ENCODE results near the gene CBX2.

CBX2 gene

DNA sequence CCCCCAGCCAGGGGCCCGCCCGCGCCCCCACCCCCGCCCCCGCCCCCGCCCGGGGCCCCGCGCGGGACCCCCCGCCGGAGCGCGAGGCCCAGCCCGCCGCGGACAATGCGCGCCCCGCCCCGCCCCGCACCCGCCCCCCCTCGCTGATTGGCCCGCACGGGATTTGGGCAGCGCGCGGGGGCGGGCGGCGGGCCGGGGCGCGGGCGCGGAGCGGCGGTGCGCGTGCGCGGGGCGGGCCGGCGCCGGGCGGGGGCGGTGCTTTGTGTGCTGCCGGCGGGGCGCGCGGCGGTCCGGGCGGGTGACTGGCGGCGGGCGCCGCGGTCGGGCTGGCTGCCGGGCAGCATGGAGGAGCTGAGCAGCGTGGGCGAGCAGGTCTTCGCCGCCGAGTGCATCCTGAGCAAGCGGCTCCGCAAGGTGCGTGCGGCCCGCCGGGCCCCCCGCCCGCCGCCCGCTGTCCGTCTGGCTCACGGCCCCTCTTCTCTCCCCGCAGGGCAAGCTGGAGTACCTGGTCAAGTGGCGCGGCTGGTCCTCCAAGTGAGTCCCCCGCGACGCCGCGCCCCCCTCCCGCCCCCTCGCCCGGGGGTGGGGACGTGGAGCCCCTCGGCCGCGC lies at the start of gene CBX2:
CBX2 (plus strand) TSS at position 255 of the 610 bp plus-strand sequence; CDS start at position 343, 88 bp downstream.
- in situ Hi-C loops (cut with MboI; ENCODE audit: low sequenced_read_pairs): no loop called here

DNA sequence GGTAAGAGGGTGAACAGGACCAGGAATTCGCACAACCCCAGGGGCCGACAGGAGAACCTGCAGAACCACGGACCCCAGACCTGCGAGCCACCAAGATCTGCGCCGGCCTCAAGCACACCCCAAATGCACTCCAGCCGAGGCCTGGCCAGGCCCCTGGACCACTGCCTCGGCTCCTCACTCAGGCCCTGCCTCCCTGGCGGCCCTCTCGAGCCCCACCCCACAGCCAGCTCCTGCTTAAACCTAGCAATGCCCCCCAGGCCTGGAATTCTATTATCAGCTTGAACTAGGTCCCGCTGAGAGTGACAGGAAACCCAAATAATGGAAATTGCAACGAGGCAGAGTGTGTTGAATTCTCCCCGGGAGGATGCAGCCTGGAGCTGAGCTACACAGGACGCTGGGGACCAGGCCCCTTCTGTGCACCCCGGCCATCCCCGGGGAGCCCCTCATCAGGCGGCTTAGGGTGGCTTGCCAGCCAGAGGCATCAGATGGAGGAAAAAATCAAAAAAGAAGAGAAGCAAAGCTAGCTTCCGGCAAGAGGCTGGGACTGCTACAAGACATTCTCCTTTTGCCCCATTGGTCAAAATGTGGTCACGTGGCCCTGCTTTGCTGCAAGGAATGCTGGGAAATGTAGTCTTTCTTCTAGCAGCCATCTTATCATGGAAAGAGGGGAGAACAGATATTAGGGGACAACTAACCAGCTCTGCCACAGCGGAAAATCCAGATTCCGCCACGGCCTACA lies 49.6 kb upstream of the CBX2 start:
- in situ Hi-C loops (cut with MboI; ENCODE audit: low sequenced_read_pairs): no loop called here

DNA sequence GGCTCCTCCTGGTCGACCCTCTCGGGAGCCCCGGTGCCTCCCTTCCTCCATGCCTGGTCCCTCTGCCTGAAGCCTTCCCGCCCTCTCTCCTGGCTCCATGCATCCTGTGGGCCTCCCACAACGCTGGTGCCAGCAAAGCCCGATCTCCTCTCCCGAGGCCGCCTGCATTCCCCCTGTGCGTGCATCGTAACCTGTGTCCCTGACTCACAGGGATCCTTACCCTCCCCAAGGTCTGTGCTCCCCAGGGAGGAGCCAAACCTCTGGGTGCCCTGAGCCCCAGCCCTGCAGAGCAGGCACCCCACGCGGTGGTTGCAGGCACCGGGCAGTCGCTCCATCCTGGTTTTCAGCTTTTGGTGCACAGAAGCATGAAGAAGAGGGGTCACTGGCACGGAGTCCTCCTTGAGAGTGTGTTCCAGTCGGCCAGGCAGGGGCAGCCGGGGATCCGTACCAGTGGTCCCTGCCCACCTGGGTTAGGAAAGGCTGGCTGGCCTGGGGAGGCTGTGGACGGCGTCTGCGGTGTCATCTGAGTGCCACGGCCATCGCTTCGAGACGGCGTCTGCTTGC lies 49.0 kb upstream of the CBX2 start:
- in situ Hi-C loops (cut with MboI; ENCODE audit: low sequenced_read_pairs): no loop called here

DNA sequence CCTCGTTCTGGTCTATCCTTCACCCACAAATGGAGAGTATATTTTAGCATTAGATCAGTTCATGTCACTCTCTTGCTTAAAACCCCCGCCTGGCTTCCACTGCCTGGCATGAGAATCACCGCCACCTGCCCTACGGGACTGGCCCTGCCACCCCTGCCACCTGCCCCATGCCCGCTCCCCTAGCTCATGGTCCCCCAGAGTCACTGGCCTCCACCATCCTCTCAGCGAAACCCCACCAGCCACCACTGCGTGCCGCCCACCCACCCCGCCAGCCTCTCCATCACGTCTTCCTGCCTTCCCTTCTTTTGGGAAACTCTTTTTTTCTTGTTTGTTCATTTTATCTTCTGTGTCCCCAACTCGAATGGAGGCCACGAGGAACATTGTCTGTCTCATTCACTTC lies 48.2 kb upstream of the CBX2 start:
- in situ Hi-C loops (cut with MboI; ENCODE audit: low sequenced_read_pairs): no loop called here

DNA sequence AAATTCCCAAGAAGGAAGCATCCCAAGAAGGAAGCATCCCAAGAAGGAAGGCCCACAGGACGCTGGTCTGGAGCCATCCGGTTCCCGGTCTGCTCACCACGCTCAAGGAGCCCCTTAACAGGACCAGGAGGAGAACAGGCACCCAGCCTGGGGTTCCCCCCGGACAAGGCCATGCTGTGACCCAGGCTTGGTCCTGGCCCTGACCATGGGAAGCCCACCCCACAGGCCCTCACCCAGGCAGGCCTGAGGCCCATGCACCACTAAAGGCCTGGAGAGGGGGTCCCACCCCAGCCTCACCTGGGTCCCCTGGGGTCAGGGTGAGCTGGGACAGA lies 47.5 kb upstream of the CBX2 start:
- in situ Hi-C loops (cut with MboI; ENCODE audit: low sequenced_read_pairs): no loop called here

DNA sequence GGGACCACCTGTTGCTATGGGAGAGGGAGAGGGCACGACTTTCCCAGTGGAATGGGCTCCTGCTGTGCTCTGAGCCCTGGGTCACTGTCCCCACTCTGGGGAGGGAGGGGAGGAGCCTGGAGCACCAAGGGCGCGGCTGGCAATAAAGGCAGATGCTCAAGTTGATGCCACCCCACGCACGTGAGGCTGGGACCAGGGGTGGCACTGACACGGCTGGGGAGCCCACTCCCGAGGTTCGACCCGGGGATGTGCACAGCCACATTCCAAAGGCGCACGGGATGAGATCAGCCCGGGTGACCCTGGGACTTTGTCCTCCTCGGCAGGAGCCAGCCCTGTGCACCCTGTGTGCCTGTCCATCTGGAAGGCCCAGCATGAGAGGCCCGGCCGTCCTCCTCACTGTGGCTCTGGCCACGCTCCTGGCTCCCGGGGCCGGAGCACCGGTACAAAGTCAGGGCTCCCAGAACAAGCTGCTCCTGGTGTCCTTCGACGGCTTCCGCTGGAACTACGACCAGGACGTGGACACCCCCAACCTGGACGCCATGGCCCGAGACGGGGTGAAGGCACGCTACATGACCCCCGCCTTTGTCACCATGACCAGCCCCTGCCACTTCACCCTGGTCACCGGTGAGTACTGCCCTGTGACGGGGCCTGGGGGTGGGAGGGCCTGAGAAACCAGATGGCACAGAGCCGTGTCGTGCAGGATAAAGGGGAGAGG lies 47.0 kb upstream of the CBX2 start, which contains the start of gene ENPP7:
ENPP7 (plus strand) TSS at position 175 of the 715 bp plus-strand sequence; CDS start at position 372, 197 bp downstream.
- in situ Hi-C loops (cut with MboI; ENCODE audit: low sequenced_read_pairs): no loop called here

DNA sequence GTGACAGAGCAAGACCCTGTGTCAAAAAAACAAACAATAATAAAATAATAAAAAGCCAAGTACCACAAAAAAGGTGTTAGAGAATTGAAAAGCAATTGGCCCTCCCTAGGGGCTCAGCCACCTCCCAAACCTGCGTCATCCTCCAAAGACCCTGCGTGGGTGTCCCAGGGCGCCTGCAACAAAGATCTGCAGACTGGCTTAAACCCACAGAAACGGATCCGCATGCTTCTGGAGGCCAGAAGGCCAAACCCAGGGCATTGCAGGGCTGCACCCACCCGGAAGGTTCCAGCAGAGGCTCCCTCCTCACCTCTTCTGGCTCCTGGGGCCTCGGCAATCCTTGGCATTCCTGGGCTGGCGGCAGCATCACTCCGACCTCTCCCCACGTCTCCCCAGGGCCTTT lies 45.7 kb upstream of the CBX2 start:
- in situ Hi-C loops (cut with MboI; ENCODE audit: low sequenced_read_pairs): no loop called here

DNA sequence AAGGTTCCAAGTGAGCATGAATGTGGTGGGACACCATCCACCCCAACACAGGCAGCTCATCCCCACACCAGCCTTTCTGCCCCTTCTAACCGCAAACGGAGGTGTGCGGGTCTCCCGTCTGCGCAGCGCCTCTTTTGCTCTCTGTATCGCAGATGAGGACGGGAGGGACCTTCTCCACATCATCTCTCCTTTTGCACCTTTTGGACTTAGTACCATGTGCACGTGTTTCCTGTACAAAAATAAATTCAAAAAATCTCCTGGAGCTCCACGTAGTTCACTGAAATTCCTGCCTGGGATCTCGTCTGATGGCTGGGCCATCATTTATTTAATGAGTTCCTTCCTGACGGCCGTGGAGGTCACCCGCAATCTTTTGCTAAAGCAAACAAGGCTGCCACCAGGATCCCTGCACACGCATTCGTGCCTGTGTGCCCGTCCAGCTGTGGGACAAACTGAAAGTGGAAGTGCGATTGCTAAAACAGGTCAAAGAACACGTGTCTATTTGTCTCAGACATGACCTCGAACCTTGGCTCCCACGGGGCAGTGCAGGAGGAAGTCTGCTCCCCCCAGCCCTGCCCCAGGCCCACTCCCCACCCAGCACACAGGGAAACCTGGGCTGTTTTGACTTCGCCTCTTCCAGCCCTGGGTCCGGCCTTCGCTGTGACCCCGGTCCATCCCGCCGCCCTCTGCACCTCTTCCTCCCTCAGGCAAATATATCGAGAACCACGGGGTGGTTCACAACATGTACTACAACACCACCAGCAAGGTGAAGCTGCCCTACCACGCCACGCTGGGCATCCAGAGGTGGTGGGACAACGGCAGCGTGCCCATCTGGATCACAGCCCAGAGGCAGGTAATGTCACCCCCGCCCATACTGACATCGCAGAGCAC lies 44.9 kb upstream of the CBX2 start:
- in situ Hi-C loops (cut with MboI; ENCODE audit: low sequenced_read_pairs): no loop called here

DNA sequence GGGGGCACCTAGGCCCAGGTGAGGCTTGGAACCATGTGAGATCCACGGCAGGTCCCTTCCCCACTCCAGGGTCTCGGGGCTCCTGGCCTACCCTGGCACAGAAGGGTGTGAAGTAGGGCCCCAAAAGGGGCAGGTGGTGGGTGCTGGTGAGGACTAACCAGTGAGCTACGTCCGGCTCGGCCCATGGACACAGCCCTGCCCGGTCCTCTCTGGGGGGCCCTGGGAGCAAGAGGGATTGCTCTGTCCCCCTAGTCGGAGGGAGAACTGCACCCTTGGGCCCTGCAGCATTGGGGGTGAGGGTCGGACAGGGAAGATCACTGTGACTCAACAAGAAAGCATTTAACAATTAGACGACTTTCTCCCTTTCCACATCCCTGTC lies 44.3 kb upstream of the CBX2 start:
- in situ Hi-C loops (cut with MboI; ENCODE audit: low sequenced_read_pairs): no loop called here

DNA sequence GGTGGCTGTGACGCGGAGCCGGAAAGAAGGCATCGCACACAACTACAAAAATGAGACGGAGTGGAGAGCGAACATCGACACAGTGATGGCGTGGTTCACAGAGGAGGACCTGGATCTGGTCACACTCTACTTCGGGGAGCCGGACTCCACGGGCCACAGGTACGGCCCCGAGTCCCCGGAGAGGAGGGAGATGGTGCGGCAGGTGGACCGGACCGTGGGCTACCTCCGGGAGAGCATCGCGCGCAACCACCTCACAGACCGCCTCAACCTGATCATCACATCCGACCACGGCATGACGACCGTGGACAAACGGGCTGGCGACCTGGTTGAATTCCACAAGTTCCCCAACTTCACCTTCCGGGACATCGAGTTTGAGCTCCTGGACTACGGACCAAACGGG lies 42.9 kb upstream of the CBX2 start:
- in situ Hi-C loops (cut with MboI; ENCODE audit: low sequenced_read_pairs): no loop called here

DNA sequence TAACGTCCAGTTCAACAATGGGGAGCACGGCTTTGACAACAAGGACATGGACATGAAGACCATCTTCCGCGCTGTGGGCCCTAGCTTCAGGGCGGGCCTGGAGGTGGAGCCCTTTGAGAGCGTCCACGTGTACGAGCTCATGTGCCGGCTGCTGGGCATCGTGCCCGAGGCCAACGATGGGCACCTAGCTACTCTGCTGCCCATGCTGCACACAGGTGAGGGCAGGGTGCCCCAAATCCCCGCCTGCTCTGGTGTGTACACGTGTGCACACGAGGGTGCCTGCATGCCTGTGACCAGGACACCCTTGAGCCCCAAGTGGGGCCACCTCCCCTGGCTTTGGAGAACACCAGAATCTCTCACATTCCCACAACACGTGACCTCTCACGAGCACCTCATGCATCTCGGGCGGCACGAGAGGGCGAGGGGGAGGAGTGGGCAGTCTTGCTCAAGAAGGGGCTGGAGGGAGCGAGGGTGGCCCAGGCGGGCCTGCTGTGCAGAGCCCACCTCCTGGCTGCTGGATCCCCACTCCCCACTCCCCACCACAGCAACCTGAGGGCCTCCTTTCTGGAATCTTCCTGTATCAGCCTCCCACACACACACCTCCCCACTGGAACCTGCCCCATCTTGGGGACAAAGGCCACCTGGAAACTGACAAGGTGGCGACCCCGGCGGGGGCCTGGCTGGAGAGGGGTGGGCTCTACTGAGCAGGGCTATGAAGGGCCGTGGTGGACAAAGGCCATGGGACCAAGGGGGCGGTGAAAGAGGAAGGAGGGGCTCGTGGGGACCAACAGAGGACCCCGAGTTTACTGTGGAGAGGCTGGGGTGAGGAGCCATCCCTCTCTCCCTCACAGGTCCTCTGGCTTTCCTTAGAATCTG lies 40.7 kb upstream of the CBX2 start:
- in situ Hi-C loops (cut with MboI; ENCODE audit: low sequenced_read_pairs): no loop called here

DNA sequence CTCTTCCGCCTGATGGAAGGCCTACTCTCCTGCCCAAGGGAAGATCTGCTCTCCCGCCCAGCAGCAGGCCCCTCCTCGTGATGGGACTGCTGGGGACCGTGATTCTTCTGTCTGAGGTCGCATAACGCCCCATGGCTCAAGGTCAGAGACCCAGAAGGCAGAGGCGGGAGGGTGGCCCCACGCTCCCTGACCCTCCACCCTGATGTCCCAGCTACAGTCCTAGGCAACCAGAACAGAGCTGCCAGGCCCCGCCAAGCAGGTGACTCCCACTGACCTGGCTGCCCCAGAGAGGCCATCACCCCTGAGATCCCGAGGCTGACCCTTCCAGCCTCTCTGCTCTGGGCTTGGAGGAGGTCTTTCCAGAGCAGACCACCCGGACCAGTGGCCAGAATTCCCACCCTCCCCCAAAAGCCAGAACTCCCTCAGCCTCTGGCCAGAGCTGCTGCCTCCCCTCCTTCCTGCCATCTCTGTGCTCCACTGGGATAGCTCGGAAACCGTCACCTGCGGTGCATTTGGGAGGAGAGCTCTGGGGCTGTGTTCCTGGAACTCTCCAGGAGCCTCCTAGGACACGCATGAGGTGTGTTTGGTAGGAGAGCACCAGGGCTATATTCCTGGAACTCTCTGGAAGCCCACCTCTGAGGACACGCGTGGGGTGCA lies 39.9 kb upstream of the CBX2 start:
- in situ Hi-C loops (cut with MboI; ENCODE audit: low sequenced_read_pairs): no loop called here

DNA sequence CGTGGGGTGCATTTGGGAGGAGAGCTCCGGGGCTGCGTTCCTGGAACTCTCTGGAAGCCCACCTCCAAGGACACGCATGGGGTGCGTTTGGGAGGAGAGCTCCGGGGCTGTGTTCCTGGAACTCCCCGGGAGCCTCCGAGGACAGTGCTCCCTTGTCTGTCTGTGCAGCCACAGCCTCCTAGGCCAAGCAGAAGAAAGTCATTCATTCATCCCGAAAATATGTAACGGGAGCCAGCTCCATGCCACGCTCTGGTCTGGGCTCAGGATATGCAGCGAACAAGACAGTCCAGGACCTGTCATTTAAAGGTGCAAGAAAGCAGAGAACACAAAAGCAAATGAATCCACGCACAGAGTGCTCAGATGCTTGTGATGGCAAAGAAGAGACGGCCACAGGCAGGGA lies 39.3 kb upstream of the CBX2 start:
- in situ Hi-C loops (cut with MboI; ENCODE audit: low sequenced_read_pairs): no loop called here

DNA sequence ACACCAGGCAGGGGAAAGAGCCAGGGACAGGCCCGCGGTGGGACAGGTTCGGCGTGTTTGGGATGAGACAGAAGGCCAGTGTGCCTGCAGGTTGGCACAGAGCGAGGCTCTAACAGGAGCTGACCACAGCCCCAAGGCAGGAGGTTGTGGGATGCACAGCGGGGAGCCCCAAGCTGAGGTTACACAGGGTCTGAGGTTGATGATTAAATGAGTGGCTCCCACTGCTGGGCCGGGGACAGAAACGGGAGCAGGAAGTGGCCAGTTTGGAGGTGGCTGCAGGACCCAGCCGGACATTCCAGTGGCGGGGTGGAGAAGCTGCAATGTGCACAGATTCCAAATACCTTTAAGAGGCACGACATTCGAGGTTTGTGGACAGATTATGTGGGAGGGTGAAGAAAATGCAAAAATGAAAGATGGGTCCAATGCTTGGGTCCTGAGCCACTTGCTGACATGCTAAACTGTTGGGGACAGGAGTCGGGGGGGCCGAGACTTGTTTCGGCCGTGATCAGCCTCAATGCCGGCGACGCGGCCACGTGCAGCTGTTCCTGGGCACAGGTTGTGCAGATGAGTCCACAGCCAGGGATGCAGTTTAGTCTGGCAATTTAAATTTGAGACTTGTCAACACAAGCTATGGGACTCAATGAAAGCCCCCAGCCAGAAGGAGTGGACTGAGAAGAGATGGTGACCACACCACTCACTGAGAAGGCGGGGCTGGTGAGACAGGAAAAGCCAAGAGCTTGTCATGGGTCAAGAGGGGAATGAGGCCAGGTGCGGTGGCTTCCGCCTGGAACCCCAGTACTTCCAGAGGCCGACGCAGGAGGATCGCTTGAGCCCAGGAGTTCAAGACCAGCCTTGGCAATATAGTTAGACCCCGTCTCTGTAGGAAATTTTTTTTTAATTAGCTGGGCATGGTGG lies 38.5 kb upstream of the CBX2 start:
- in situ Hi-C loops (cut with MboI; ENCODE audit: low sequenced_read_pairs): no loop called here

DNA sequence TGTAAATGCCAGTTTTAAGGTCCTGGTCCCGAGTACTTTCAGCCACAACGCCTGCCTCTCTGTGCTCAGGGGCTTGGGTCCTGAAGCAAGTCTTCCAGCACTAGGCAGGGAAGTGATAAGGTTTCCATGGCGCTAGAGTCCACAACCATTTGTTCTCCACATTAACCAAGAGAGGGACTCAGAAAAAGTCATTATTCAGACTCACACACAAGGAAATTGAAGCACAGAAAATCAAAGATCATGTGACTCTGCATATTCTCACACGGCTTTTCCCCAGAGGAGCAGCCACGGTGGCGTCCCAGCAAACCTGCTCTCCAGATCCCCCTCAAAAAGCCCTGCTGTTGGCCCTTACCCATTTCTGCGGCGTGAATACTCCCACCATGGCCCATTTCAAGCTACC lies 37.5 kb upstream of the CBX2 start:
- in situ Hi-C loops (cut with MboI; ENCODE audit: low sequenced_read_pairs): no loop called here

DNA sequence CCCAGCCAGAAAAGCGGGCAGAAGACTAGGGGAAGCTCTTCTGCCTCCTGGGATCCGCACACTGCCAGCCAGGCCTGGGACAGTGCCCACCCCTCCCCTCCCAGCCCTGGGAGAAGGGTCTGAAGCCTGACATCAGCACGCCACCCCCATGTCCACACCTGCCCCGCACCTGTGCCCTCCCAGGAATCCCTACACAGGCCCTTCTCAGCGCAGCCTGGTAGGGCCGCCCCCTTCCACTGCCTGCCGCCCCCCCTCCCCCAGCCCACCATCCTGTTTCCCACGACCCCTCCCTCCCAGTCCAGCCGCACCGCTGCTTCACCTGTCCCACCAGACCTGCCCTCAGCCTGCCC lies 36.6 kb upstream of the CBX2 start:
- in situ Hi-C loops (cut with MboI; ENCODE audit: low sequenced_read_pairs): no loop called here

DNA sequence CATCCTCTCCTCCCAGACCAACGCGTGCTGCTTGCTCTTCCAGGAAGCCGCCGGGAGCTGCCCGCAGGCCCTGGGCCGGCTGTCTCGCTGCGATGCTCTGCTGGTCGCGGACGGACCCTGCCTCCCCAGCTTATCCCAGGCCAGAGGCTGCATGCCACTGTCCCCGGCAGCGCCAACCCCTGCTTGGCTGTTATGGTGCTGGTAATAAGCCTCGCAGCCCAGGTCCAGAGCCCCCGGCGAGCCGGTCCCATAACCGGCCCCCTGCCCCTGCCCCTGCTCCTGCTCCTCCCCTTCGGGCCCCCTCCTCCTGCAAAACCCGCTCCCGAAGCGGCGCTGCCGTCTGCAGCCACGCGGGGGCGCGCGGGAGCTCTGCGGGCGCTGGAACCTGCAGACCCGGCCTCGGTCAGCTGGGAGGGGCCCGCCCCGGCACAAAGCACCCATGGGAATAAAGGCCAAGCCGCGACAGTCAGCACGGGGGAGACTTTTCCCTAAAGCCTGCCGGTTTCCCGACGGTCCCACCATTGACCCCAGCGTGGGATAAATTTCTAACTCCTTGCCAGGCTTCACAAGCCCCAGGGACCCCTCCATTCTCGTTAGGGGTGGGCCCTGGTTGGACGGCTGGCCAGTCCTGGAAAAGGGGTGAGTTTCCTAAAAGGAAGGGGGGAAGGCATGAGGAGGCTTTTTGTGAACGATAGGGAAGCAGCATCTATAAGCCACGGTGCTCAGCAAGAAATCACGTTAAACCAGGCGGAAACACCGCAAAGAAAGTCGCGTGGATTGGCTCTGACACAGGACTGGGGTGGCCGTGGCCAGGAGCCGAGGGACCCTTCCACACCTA lies 36.0 kb upstream of the CBX2 start:
- in situ Hi-C loops (cut with MboI; ENCODE audit: low sequenced_read_pairs): no loop called here

DNA sequence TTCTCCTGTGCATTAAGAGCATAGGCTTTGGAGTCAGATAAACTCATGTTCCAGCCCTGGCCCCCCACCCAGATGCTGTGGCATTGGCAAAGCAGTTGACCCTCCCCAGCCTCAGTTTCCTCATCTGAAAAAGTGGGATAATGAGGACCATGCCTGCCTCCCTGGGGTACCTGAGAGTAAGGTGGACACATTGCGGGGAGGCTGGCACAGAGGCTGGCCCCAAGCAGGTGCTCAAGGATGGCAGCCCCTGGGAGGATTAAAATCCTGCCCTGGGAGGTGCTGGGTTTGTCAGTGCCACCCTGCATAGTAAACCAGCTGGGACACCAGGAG lies 35.4 kb upstream of the CBX2 start:
- in situ Hi-C loops (cut with MboI; ENCODE audit: low sequenced_read_pairs): no loop called here
